CD4-positive, alpha-beta T cell treated with Interleukin-12 subunit alpha and Interleukin-12 subunit beta, for 1 hour (primary cell): ENCODE results near the gene PCDHGA10.
"Not testable (repeated sequence)": the region's sequence is repeated elsewhere in the genome, so short reads cannot be mapped to it uniquely, and the experiment has no call there.

Source experiments
- DNase-seq: peaks from one replicate; pipeline ENCODE4 v3.0.0-alpha.2; 2020

Gene PCDHGA10

DNA sequence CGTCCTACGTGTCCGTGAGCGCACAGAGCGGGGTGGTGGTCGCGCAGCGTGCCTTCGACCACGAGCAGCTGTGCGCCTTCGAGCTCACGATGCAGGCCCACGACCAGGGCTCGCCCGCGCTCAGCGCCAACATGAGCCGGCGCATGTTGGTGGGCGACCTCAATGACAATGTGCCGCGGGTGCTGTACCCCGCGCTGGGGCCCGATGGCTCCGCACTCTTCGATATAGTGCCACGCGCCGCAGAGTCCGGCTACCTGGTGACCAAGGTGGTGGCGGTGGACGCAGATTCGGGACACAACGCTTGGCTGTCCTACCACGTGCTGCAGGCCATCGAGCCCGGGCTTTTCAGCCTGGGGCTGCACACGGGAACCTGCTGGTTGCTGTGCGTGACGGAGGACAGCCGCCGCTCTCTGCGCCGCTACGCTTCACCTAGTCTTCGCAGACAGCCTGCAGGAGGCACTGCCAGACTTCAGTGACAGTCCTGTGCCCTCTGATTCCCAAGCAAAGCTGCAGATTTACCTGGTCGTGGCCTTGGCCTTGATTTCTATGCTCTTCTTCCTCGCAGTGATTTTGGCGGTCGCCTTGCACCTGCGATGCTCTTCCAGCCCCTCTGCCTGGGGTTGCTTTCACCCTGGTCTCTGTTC is 15.1 kb downstream of the PCDHGA10 start:
- no peak for DNase-seq

DNA sequence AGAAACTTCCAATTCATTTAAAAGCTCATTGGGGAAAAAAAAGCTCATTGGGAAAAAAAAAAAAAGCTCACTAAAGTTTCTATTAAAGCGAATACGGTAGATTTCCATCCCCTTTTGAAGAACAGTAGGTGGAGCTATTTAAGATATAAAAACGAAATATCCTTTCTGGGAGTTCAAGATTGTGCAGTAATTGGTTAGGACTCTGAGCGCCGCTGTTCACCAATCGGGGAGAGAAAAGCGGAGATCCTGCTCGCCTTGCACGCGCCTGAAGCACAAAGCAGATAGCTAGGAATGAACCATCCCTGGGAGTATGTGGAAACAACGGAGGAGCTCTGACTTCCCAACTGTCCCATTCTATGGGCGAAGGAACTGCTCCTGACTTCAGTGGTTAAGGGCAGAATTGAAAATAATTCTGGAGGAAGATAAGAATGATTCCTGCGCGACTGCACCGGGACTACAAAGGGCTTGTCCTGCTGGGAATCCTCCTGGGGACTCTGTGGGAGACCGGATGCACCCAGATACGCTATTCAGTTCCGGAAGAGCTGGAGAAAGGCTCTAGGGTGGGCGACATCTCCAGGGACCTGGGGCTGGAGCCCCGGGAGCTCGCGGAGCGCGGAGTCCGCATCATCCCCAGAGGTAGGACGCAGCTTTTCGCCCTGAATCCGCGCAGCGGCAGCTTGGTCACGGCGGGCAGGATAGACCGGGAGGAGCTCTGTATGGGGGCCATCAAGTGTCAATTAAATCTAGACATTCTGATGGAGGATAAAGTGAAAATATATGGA is 17.7 kb downstream of the PCDHGA10 start, which contains the start of gene PCDHGA12:
Gene PCDHGA12 (plus strand): TSS at position 176 of the 782 bp plus-strand sequence. CDS start 253 bp downstream, at position 429.
- no peak for DNase-seq

DNA sequence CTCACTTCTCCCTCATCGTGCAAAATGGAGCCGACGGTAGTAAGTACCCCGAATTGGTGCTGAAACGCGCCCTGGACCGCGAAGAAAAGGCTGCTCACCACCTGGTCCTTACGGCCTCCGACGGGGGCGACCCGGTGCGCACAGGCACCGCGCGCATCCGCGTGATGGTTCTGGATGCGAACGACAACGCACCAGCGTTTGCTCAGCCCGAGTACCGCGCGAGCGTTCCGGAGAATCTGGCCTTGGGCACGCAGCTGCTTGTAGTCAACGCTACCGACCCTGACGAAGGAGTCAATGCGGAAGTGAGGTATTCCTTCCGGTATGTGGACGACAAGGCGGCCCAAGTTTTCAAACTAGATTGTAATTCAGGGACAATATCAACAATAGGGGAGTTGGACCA is 18.5 kb downstream of the PCDHGA10 start:
- no peak for DNase-seq

DNA sequence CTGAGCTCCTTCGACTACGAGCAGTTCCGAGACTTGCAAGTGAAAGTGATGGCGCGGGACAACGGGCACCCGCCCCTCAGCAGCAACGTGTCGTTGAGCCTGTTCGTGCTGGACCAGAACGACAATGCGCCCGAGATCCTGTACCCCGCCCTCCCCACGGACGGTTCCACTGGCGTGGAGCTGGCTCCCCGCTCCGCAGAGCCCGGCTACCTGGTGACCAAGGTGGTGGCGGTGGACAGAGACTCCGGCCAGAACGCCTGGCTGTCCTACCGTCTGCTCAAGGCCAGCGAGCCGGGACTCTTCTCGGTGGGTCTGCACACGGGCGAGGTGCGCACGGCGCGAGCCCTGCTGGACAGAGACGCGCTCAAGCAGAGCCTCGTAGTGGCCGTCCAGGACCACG is 19.5 kb downstream of the PCDHGA10 start:
- DNase-seq: not testable (repeated sequence)

DNA sequence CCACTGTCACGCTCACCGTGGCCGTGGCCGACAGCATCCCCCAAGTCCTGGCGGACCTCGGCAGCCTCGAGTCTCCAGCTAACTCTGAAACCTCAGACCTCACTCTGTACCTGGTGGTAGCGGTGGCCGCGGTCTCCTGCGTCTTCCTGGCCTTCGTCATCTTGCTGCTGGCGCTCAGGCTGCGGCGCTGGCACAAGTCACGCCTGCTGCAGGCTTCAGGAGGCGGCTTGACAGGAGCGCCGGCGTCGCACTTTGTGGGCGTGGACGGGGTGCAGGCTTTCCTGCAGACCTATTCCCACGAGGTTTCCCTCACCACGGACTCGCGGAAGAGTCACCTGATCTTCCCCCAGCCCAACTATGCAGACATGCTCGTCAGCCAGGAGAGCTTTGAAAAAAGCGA is 19.9 kb downstream of the PCDHGA10 start:
- DNase-seq: not testable (repeated sequence)

DNA sequence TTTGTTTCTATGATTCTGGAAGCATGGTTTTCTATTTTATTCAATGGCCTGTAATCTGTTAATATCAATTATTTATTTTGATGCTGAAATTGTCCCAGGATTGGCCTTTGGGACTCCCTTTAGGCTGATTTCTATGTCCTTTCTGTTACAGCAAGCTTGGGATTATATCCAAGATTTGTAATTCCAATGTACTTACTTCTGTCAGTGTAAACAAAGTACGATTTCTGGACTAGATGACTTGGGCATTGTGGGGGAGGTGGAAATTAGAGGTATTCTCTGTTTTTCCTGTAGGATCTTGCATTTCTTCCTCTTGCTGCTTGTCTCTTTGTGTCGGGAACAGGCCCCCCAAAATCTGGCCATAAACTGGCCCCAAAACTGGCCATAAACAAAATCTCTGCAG is 21.2 kb downstream of the PCDHGA10 start:
- DNase-seq: no peak

DNA sequence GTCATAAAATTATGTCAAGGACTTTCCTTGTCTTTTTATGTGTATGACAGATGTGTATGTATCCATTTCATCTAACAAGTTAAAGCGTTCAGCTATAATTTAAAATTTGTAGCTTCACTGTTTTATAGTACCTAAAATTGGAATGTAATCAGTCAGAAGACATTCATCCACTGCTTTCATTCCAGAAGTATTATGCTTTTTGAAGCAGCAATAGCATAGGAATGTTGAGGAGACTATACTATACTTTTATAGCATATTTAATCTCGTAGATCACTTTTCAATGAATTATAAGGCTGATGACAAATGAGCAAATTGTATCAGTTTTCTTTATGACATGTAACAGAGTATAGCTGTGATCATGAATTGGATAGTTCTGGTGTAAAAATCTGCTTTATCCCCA is 24.4 kb downstream of the PCDHGA10 start:
- DNase-seq: no peak

DNA sequence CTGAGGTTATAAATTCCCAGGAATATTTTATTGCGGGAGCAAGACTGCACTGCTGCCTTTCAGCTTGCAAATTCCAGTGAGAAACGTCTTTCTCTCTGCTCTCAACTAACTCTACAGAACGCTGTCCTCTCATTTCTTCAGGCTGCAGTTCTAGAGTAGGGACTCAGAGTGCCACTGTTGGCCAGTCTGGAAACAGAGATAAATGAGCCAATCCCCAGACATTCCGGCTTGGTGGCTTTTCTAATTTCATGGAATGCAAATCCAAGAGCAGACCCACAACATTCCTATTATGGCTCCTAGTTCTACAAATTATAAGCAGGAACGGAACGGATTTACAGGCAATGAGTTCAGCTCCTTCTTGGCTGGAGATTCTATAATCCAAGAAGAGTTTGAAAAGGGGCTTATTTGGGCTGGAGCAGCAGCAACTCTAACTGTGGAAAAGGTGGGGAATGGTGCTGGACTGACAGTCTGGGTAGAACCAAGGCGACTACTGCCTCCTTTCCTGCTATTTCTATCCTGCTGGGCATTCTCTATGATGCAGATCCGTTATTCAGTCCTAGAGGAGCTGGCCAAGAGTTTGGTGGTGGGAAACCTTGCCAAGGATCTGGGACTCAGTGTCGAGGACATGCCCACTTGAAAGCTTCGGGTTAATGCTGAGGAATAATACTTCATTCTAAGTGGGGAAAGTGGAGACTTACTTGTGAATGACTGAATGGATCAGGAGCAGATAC is 26.8 kb downstream of the PCDHGA10 start:
- DNase-seq: no peak

DNA sequence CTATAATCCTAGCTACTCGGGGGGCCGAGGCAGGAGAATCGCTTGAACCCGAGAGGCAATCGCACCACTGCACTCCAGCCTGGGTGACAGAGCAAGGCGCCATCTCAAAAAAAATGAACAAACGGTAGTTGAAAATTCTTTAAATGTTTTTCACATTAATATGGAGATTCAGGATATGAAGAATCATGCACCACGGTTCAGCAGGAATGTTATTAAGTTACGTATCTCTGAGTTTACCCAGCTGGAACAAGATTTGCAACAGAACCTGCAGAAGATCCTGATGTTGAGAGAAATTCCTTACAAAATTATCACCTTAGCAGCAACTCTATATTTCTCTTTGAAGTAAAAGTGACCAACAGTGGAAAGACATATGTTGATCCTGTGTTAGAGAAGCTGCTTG is 27.6 kb downstream of the PCDHGA10 start:
- no peak for DNase-seq

DNA sequence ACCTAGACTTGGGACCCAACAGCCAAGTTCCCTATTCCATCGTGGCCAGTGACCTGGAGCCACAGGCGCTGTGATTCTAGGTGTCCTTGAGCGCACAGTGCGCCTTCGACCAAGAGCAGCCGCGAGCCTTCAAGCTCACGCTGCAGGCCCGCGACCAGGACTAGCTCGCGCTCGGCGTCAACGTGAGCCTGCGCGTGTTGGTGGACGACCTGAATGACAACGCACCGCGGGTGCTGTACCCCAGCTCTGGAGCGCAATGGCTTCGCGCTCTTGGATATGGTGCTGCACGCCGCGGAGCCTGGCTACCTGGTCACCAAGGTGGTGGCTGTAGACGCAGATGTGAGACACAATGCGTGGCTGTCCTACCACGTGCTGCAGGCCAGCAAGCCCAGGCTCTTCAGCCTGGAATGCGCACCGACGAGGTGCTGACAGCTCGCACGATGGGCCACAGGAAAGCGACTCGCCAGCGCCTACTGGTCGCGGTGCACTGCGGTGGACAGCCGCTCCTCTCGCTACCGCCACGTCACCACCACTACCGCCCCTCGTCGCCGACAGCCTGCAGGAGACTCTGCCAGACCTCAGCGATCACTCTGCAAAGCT is 28.9 kb downstream of the PCDHGA10 start:
- DNase-seq: no peak

DNA sequence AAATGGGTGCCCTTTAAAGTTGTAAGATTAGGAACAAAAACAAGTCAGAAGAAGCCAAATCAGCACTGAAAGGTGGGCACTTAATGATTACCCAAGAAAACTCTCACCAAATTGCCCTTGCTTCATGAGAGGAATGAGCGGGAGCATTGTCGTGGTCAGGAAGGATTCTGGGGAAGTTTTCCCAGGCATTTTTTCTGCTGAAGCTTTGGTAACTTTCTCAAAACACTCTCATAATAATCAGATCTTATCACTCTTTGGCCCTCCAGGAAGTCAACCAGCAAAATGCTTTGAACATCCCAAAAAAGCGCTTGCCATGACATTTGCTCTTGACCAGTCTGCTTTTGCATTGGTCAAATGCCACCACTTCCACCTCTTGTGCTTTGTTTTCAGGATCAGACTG is 52.6 kb downstream of the PCDHGA10 start:
- DNase-seq: no peak
